Panc1 (cell line): Measurements from ENCODE around the gene PTAFR.

Source experiments
- CTCF ChIP-seq: fragments of 450-650 bp; IDR thresholded peaks from 2 replicates; pipeline ENCODE4 v1.5.1; 2017; ENCODE audit warnings: mild to moderate bottlenecking
- POLR2AphosphoS5 ChIP-seq: IDR thresholded peaks from 2 replicates; pipeline ENCODE4 v1.6.1; 2012; ENCODE audit warnings: mild to moderate bottlenecking, low read depth, low read length, moderate library complexity
- SIN3A ChIP-seq: IDR thresholded peaks from 2 replicates; pipeline ENCODE4 v1.6.1; 2012; ENCODE audit warnings: low read depth, mild to moderate bottlenecking, low read length, moderate library complexity, borderline replicate concordance; ENCODE audit not compliant: insufficient read depth

- TF ChIP-seq CTCF (no peak), SIN3A (no peak), POLR2AphosphoS5 (no peak)
These were observed 27.7 kb downstream of the PTAFR start for GRCh38 chr1:28148880-28149195.
